Activated CD4-positive, alpha-beta T cell treated with anti-CD3 and anti-CD28 coated beads for 36 hours (primary cell): ENCODE data around the gene IMPG2. TPM values are rescaled to one million over a fixed set of nuclear protein-coding genes. Genes with fewer than 3 reads are reported as not detected.

ENCODE experiments used
- ATAC-seq: fragments of 200-7000 bp; cut with Tn5 transposase; one replicate; pipeline ENCODE4 v1.10.0; 2021; ENCODE audit warnings: mild to moderate bottlenecking, moderate library complexity
- CTCF ChIA-PET: fragments of 350-600 bp; sonication (Branson Sonifier 250); formaldehyde crosslinking; loops from one replicate; lab custom pipeline; 2021; ENCODE audit warnings: antibody characterized with exemption; lab: Charles Lee
- POLR2A ChIA-PET: fragments of 350-600 bp; sonication (Branson Sonifier 250); formaldehyde crosslinking; loops from one replicate; lab custom pipeline; 2021; ENCODE audit warnings: antibody characterized with exemption, inconsistent platforms; lab: Charles Lee
- DNase-seq: peaks from one replicate; pipeline ENCODE4 v3.0.0-alpha.2; 2020
- H3K27ac Mint-ChIP-seq: one replicate; pipeline ENCODE4 v1.8.0; 2021; ENCODE audit warnings: mixed read lengths
- H3K27me3 Mint-ChIP-seq: one replicate; pipeline ENCODE4 v1.8.0; 2021; ENCODE audit warnings: mixed read lengths
- H3K36me3 Mint-ChIP-seq: one replicate; pipeline ENCODE4 v1.8.0; 2021; ENCODE audit warnings: low read depth, mixed read lengths
- H3K4me1 Mint-ChIP-seq: one replicate; pipeline ENCODE4 v1.8.0; 2021; ENCODE audit warnings: mixed read lengths
- H3K4me3 Mint-ChIP-seq: one replicate; pipeline ENCODE4 v1.8.0; 2021; ENCODE audit warnings: mild to moderate bottlenecking, moderate library complexity, mixed read lengths
- H3K9me3 Mint-ChIP-seq: one replicate; pipeline ENCODE4 v1.8.0; 2021; ENCODE audit warnings: low read depth, mixed read lengths
- intact Hi-C, 2 experiments: fragments of 100-400 bp; cut with DNase I in 1 of 2; cut with micrococcal nuclease in 1 of 2; formaldehyde crosslinking; loops; one replicate each; pipeline versions ENCODE4 v1.14.2 to v1.15.1; 2022 to 2024; cut with DNase I, micrococcal nuclease
- total RNA-seq, 2 experiments: library from RNA; stranded (reverse); gene quantifications; one replicate each; pipeline ENCODE4 v1.2.3, GENCODE V29; 2021

The IMPG2 gene
- total RNA-seq, 2 experiments from 2014 or later = 0.12 to 0.14 TPM

GRCh38 chr3:101182734-101183133 lies 137.6 kb downstream of the IMPG2 start:
- Mint-ChIP-seq H3K36me3 (no peaks in the 10 kb centered on the region), H3K4me1 (no peaks in the 10 kb centered on the region), H3K4me3 (no peak overlapping the region), H3K9me3 (no peaks in the 10 kb centered on the region), H3K27me3 (peaks cover 2% of the 10 kb centered on the region), H3K27ac (no peak overlapping the region)
- DNase-seq (no peak), ATAC-seq (no peak)
- ChIA-PET CTCF (no interaction called here), POLR2A (interaction anchor here (0.7 kb wide), 1 partner anchor 79 kb away, joined by 3 read pairs; no protein-coding TSS in a partner anchor)
- intact Hi-C loops = no loop called here

GRCh38 chr3:101181801-101182200 lies 138.6 kb downstream of the IMPG2 start:
- H3K4me3 Mint-ChIP-seq = no peak overlapping the region
- POLR2A ChIA-PET = no interaction called here

GRCh38 chr3:101179637-101180036 lies 140.7 kb downstream of the IMPG2 start:
- DNase-seq (no peak), ATAC-seq (no peak)
- H3K9me3 Mint-ChIP-seq = no peaks in the 10 kb centered on the region
- ChIA-PET POLR2A (no interaction called here), CTCF (no interaction called here)
- H3K27me3 Mint-ChIP-seq = peaks cover 2% of the 10 kb centered on the region
- no peaks in the 10 kb centered on the region for H3K4me1 Mint-ChIP-seq
- H3K36me3 Mint-ChIP-seq = no peaks in the 10 kb centered on the region
- intact Hi-C loops = no loop called here
- no peak overlapping the region for H3K27ac Mint-ChIP-seq
- H3K4me3 Mint-ChIP-seq = no peak overlapping the region

More at GRCh38 chr3:101181801-101182200, 138.6 kb downstream of the IMPG2 start:
- intact Hi-C loops = no loop called here
- CTCF ChIA-PET = interaction anchor here (0.6 kb wide), 1 partner anchor 13 kb away, joined by 3 read pairs; no protein-coding TSS in a partner anchor
- DNase-seq (no peak), ATAC-seq (no peak)
- Mint-ChIP-seq H3K27ac (no peak overlapping the region), H3K4me1 (no peaks in the 10 kb centered on the region), H3K9me3 (no peaks in the 10 kb centered on the region), H3K36me3 (no peaks in the 10 kb centered on the region), H3K27me3 (peaks cover 2% of the 10 kb centered on the region)

- no peak overlapping the region for H3K4me3 Mint-ChIP-seq
- H3K4me1 Mint-ChIP-seq = no peaks in the 10 kb centered on the region
- POLR2A ChIA-PET = no interaction called here
- no peaks in the 10 kb centered on the region for H3K36me3 Mint-ChIP-seq
- DNase-seq (no peak), ATAC-seq (peak; percentile 61)
- no peak overlapping the region for H3K27ac Mint-ChIP-seq
- CTCF ChIA-PET = interaction anchor here (0.8 kb wide), 1 partner anchor 17 kb away, joined by 3 read pairs; no protein-coding TSS in a partner anchor
- H3K9me3 Mint-ChIP-seq = no peaks in the 10 kb centered on the region
- peaks cover 4% of the 10 kb centered on the region for H3K27me3 Mint-ChIP-seq
- intact Hi-C loops = no loop called here
Measured at GRCh38 chr3:101177577-101177976, 142.8 kb downstream of the IMPG2 start.

Other genes starting within 250 kb of the IMPG2 start
- 10 to 100 TPM; 12.3 to 12.9 TPM for gene SENP7, start 192.6 kb upstream of the IMPG2 start, total RNA-seq
- 10 to 100 TPM; 54.3 to 55.4 TPM for gene TRMT10C, start 241.3 kb upstream of the IMPG2 start, total RNA-seq